ENCODE measurements around the gene CDC34.

DNA sequence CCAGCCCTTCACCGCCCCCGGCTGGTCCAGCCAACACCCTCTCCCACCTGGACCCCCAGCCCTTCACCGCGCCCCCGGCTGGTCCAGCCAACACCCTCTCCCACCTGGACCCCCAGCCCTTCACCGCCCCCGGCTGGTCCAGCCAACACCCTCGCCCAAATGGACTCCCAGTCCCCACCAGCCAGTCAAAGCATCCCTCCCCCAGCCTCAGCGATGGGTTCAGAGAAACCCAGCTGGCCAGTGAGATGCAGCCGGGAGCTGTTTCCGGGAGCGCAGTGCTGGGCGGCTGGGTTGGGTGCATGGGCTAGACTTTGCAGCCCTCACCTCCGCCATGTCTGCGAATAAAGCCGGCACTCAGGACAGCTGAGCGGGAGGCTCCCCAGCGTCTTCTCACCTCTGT, 6.5 kb upstream of the CDC34 start:
- TF ChIP-seq, protein P1, sequence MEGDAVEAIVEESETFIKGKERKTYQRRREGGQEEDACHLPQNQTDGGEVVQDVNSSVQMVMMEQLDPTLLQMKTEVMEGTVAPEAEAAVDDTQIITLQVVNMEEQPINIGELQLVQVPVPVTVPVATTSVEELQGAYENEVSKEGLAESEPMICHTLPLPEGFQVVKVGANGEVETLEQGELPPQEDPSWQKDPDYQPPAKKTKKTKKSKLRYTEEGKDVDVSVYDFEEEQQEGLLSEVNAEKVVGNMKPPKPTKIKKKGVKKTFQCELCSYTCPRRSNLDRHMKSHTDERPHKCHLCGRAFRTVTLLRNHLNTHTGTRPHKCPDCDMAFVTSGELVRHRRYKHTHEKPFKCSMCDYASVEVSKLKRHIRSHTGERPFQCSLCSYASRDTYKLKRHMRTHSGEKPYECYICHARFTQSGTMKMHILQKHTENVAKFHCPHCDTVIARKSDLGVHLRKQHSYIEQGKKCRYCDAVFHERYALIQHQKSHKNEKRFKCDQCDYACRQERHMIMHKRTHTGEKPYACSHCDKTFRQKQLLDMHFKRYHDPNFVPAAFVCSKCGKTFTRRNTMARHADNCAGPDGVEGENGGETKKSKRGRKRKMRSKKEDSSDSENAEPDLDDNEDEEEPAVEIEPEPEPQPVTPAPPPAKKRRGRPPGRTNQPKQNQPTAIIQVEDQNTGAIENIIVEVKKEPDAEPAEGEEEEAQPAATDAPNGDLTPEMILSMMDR (IDR thresholded peaks at IDR 0.05): no peak
- TF ChIP-seq POLR2A (IDR thresholded peaks at IDR 0.05): no peak
